HG03108 (cell line): Measurements from ENCODE around the gene KXD1.
"Not testable (repeated sequence)": the region's sequence is repeated elsewhere in the genome, so short reads cannot be mapped to it uniquely, and the experiment has no call there.

Experiments
- ATAC-seq: cut with Tn5 transposase; IDR thresholded peaks from one replicate; pipeline ENCODE4 v1.9.1; 2021; ENCODE audit warnings: moderate library complexity; ENCODE audit not compliant: unreplicated experiment

Gene KXD1

GRCh38 chr19:18576383-18576782, 18.7 kb downstream of the KXD1 start:
- no peak for ATAC-seq

- ATAC-seq: no peak
Observed at GRCh38 chr19:18577365-18577914, 19.8 kb downstream of the KXD1 start.

- ATAC-seq: no peak
Observed at GRCh38 chr19:18580311-18580710, 22.6 kb downstream of the KXD1 start.

- ATAC-seq: no peak
Observed at GRCh38 chr19:18586306-18586705, 28.6 kb downstream of the KXD1 start.

GRCh38 chr19:18587561-18587960, 29.9 kb downstream of the KXD1 start:
- no peak for ATAC-seq

- ATAC-seq: no peak
Observed at GRCh38 chr19:18587962-18588610, 30.4 kb downstream of the KXD1 start.

GRCh38 chr19:18588611-18589379, 31.1 kb downstream of the KXD1 start, which contains the start of gene REX1BD:
TSS of gene REX1BD (plus strand) at chr19:18588798. CDS start at chr19:18588802, 4 bp downstream.
- ATAC-seq: peak; percentile 82

- ATAC-seq: peak; percentile 17
Observed at GRCh38 chr19:18589380-18590272, 32.0 kb downstream of the KXD1 start.

GRCh38 chr19:18590273-18591272, 32.9 kb downstream of the KXD1 start:
- ATAC-seq: no peak

GRCh38 chr19:18591735-18592385, 34.2 kb downstream of the KXD1 start:
- ATAC-seq: no peak

- not testable (repeated sequence) for ATAC-seq
Observed at GRCh38 chr19:18592732-18593131, 35.1 kb downstream of the KXD1 start.

- no peak for ATAC-seq
Observed at GRCh38 chr19:18593367-18594095, 35.9 kb downstream of the KXD1 start.

- ATAC-seq: peak; percentile 48
Observed at GRCh38 chr19:18594096-18594823, 36.6 kb downstream of the KXD1 start.

GRCh38 chr19:18594824-18595373, 37.2 kb downstream of the KXD1 start:
- no peak for ATAC-seq

- no peak for ATAC-seq
Observed at GRCh38 chr19:18595475-18595874, 37.8 kb downstream of the KXD1 start.

- ATAC-seq: no peak
Observed at GRCh38 chr19:18596752-18597157, 39.1 kb downstream of the KXD1 start.

GRCh38 chr19:18597809-18598660, 40.4 kb downstream of the KXD1 start:
- ATAC-seq: no peak
